Keratinocyte (primary cell): ENCODE data around the gene TUBB2B. TPM values are rescaled to one million over a fixed set of nuclear protein-coding genes. Genes with fewer than 3 reads are reported as not detected.

ENCODE experiments used
- DNase-seq: peaks from one replicate; pipeline ENCODE4 v3.0.0-alpha.2; 2011; ENCODE audit warnings: low read depth, missing footprints, low spot score
- FAIRE-seq: peaks from 2 replicates; lab custom pipeline; 2011; peaks lifted over from hg19 to GRCh38; lab: Jason Lieb, UNC
- H2AFZ ChIP-seq: 2 replicates; pipeline ENCODE4 v1.6.0; 2012; ENCODE audit warnings: low read length, control low read depth, inconsistent platforms; ENCODE audit not compliant: control insufficient read depth
- H3K27ac ChIP-seq: 2 replicates; pipeline ENCODE4 v1.5.1; 2011; ENCODE audit warnings: low read length; ENCODE audit not compliant: control insufficient read depth, insufficient read depth
- H3K27me3 ChIP-seq: 3 replicates; pipeline ENCODE4 v1.6.0; 2011; ENCODE audit warnings: low read length; ENCODE audit not compliant: control insufficient read depth, insufficient read depth; ENCODE audit errors: extremely low read depth
- H3K36me3 ChIP-seq, 2 experiments: 2 replicates in 1 of 2; 3 replicates in 1 of 2; pipeline ENCODE4 v1.5.1; 2011; ENCODE audit warnings: low read length in 2 of 2, mild to moderate bottlenecking in 1 of 2; ENCODE audit not compliant: control insufficient read depth in 2 of 2, insufficient read depth in 2 of 2; ENCODE audit errors: extremely low read depth in 1 of 2
- H3K4me1 ChIP-seq: 3 replicates; pipeline ENCODE4 v1.5.1; 2011; ENCODE audit warnings: low read length; ENCODE audit not compliant: control insufficient read depth, insufficient read depth; ENCODE audit errors: extremely low read depth
- H3K4me2 ChIP-seq: 3 replicates; pipeline ENCODE4 v1.6.0; 2011; ENCODE audit warnings: low read depth, low read length; ENCODE audit not compliant: control insufficient read depth, insufficient read depth; ENCODE audit errors: extremely low read depth
- H3K4me3 ChIP-seq, 3 experiments: fragments of 200-600 bp in 1 of 3; sonication (generic) in 1 of 3; 2 replicates in 2 of 3; 3 replicates in 1 of 3; pipeline ENCODE4 v1.5.1; 2011 to 2016; ENCODE audit warnings: low read length in 3 of 3, mild to moderate bottlenecking in 3 of 3, control low read depth in 2 of 3, inconsistent platforms in 1 of 3, low read depth in 1 of 3, mixed read lengths in 1 of 3, mixed run types in 1 of 3, moderate library complexity in 1 of 3; ENCODE audit not compliant: control insufficient read depth in 2 of 3, insufficient read depth in 2 of 3; ENCODE audit errors: extremely low read depth in 1 of 3
- H3K79me2 ChIP-seq: 2 replicates; pipeline ENCODE4 v1.6.0; 2012; ENCODE audit warnings: low read length; ENCODE audit not compliant: control insufficient read depth, insufficient read depth
- H3K9ac ChIP-seq: 3 replicates; pipeline ENCODE4 v1.6.0; 2011; ENCODE audit warnings: low read length; ENCODE audit not compliant: control insufficient read depth, insufficient read depth; ENCODE audit errors: extremely low read depth
- H3K9me1 ChIP-seq: 3 replicates; pipeline ENCODE4 v1.6.0; 2011; ENCODE audit warnings: low read length; ENCODE audit not compliant: control insufficient read depth, insufficient read depth; ENCODE audit errors: extremely low read depth
- H3K9me3 ChIP-seq: 2 replicates; pipeline ENCODE4 v1.5.1; 2012; ENCODE audit warnings: low read depth, low read length; ENCODE audit not compliant: control insufficient read depth
- H4K20me1 ChIP-seq: 3 replicates; pipeline ENCODE4 v1.6.0; 2011; ENCODE audit warnings: low read length; ENCODE audit not compliant: control insufficient read depth, insufficient read depth; ENCODE audit errors: extremely low read depth
- EZH2 ChIP-seq: IDR thresholded peaks from one replicate; pipeline ENCODE4 v1.6.1; 2012; ENCODE audit warnings: inconsistent platforms, mild to moderate bottlenecking, low read length, moderate library complexity
- dilution Hi-C: fragments of 300-500 bp; cut with MboI; formaldehyde crosslinking; loops from one replicate; pipeline ENCODE4 v1.7.0; 2020; ENCODE audit warnings: low sequenced_read_pairs; ENCODE audit not compliant: extremely low pct_ligation_motif_present
- polyA plus RNA-seq, 5 experiments: library from polyadenylated mRNA; depleted of rRNA in 3 of 5; stranded (reverse) in 3 of 5; stranded (forward) in 1 of 5; unstranded in 1 of 5; fragments of >200 nt; gene quantifications; 1 replicate in 1 of 5; 2 replicates in 3 of 5; 3 replicates in 1 of 5; pipeline versions ENCODE4 v1.2.1 to v1.2.3, GENCODE V29; 2011 to 2012; ENCODE audit warnings: missing spikeins in 2 of 5, low read depth in 1 of 5, low replicate concordance in 1 of 5
- TF ChIP-seq, protein P1 (sequence below), 3 experiments: IDR thresholded peaks in 1 of 3; conservative IDR thresholded peaks in 1 of 3; optimal IDR thresholded peaks in 1 of 3; 2 replicates in 2 of 3; 3 replicates in 1 of 3; pipeline versions ENCODE3 to v1.5.1; 2011; ENCODE audit warnings: low read length in 3 of 3, mild to moderate bottlenecking in 3 of 3, moderate library complexity in 2 of 3, control low read depth in 1 of 3, inconsistent platforms in 1 of 3; ENCODE audit not compliant: insufficient read depth in 2 of 3; ENCODE audit errors: extremely low read depth in 1 of 3

Gene TUBB2B
- polyA plus RNA-seq, 1 donor (not counting 4 experiments of a cell fraction or from before 2014, with no cell fraction given), result not detected

DNA sequence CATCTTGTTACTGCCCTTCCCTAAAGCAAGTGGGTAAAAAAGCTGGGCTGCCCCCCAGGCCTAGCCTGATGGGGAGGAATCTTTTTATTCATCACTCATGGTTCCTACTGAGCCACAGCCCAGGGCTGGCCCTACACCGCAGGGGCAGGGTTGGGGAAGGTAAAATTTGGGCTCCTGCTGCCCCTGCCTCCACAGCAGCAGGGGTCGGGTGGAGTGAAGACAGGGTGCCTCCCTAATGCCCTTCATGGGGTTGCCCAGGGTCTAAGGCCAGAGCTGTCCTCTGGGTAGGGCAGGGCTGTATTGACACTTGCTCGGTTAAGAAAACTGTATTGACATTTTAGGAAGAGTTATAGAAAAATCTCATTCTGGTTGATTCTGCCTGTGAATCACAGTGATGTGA lies 22.4 kb upstream of the TUBB2B start:
- Histone ChIP-seq H3K9me1 (no peaks in the 10 kb centered on the region), H3K27me3 (peaks cover 8% of the 10 kb centered on the region), H3K4me2 (no peak overlapping the region), H3K27ac (no peak overlapping the region), H3K9ac (no peak overlapping the region), H3K4me3 (no peak overlapping the region), H3K9me3 (no peaks in the 10 kb centered on the region), H3K36me3 (no peaks in the 10 kb centered on the region), H3K4me1 (peaks cover 22% of the 10 kb centered on the region), H2AFZ (no peak overlapping the region), H4K20me1 (no peaks in the 10 kb centered on the region), H3K79me2 (no peaks in the 10 kb centered on the region)
- dilution Hi-C loops, result no loop called here
- FAIRE-seq (no peak), DNase-seq (no peak)
- TF ChIP-seq, protein P1, sequence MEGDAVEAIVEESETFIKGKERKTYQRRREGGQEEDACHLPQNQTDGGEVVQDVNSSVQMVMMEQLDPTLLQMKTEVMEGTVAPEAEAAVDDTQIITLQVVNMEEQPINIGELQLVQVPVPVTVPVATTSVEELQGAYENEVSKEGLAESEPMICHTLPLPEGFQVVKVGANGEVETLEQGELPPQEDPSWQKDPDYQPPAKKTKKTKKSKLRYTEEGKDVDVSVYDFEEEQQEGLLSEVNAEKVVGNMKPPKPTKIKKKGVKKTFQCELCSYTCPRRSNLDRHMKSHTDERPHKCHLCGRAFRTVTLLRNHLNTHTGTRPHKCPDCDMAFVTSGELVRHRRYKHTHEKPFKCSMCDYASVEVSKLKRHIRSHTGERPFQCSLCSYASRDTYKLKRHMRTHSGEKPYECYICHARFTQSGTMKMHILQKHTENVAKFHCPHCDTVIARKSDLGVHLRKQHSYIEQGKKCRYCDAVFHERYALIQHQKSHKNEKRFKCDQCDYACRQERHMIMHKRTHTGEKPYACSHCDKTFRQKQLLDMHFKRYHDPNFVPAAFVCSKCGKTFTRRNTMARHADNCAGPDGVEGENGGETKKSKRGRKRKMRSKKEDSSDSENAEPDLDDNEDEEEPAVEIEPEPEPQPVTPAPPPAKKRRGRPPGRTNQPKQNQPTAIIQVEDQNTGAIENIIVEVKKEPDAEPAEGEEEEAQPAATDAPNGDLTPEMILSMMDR (optimal IDR thresholded peaks at IDR 0.05 in 1 of 3, IDR thresholded peaks at IDR 0.05 in 1 of 3, conservative IDR thresholded peaks at IDR 0.05 in 1 of 3; ENCODE audit: extremely low read depth in 1 of 3, insufficient read depth in 2 of 3, low read length in 3 of 3), result no peak

DNA sequence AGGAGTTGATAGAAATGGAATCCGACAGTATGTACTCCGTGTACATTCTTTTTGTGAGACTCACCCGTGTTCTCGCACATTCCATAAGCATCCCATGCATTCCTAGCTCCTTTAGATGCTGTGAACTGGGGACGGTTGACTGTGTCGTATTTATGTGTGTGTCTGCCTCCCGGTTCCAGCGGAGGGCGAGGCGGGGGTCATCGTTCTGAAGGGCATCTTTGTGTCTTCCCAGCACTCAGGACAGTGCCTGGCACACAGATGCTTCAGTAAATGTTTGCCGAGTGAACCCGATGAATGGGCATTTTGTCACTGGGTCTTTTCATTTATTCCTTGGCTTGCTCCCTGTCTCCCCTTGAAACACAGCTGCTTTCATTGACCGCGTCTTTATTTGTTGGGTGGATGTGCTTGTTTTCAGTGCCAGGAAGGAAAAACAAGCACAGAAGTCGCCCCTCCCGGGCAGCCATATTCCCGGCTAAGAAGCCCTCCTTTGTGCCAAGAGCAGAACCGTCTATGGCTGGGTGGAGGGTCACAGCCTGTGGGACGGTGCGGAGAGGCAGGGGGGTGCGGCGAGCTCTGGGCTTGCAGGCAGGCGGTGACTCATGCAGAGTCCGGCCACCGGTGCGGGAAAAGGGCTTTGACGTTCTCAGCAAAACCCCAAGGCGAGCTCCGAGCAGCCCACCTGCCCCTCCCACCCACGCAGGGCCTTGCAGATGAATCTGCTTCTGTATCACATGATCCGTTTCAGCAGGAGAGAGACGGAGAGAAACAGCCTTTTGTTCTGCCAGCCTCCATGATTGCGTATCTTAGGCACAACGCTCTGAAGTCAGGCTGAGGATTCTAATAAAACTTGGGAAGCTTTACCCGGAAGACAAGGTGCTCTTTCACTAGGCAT lies 20.0 kb upstream of the TUBB2B start:
- no peak overlapping the region for H3K4me3 ChIP-seq
- H3K79me2 ChIP-seq, result no peaks in the 10 kb centered on the region
- peaks cover 8% of the 10 kb centered on the region for H3K27me3 ChIP-seq
- peaks cover 16% of the 10 kb centered on the region for H3K4me1 ChIP-seq
- H4K20me1 ChIP-seq, result no peaks in the 10 kb centered on the region
- H2AFZ ChIP-seq, result no peak overlapping the region
- FAIRE-seq, result no peak
- H3K9ac ChIP-seq, result no peak overlapping the region
- H3K36me3 ChIP-seq, result no peaks in the 10 kb centered on the region
- H3K27ac ChIP-seq, result no peak overlapping the region
- DNase-seq, result no peak
- dilution Hi-C loops, result no loop called here
- H3K4me2 ChIP-seq, result peak overlapping the region; percentile 59
- no peak for TF ChIP-seq EZH2
- TF ChIP-seq, protein P1 (optimal IDR thresholded peaks at IDR 0.05 in 1 of 3, IDR thresholded peaks at IDR 0.05 in 1 of 3, conservative IDR thresholded peaks at IDR 0.05 in 1 of 3; ENCODE audit: extremely low read depth in 1 of 3, insufficient read depth in 2 of 3, low read length in 3 of 3), result no peak
- no peaks in the 10 kb centered on the region for H3K9me1 ChIP-seq
- H3K9me3 ChIP-seq, result no peaks in the 10 kb centered on the region
